Keratinocyte (primary cell): ENCODE data around the gene ANKDD1A.

Experiments
- CTCF ChIP-seq, 3 experiments: IDR thresholded peaks in 1 of 3; conservative IDR thresholded peaks in 1 of 3; optimal IDR thresholded peaks in 1 of 3; 2 replicates in 2 of 3; 3 replicates in 1 of 3; pipeline versions ENCODE3 to v1.5.1; 2011; ENCODE audit warnings: low read length in 3 of 3, mild to moderate bottlenecking in 3 of 3, moderate library complexity in 2 of 3, control low read depth in 1 of 3, inconsistent platforms in 1 of 3; ENCODE audit not compliant: insufficient read depth in 2 of 3; ENCODE audit errors: extremely low read depth in 1 of 3
- EZH2 ChIP-seq: IDR thresholded peaks from one replicate; pipeline ENCODE4 v1.6.1; 2012; ENCODE audit warnings: inconsistent platforms, mild to moderate bottlenecking, low read length, moderate library complexity

GRCh38 chr15:64901914-64902313 lies 9.8 kb upstream of the ANKDD1A start:
- no peak for TF ChIP-seq CTCF (optimal IDR thresholded peaks at IDR 0.05 in 1 of 3, IDR thresholded peaks at IDR 0.05 in 1 of 3, conservative IDR thresholded peaks at IDR 0.05 in 1 of 3; ENCODE audit: extremely low read depth in 1 of 3, insufficient read depth in 2 of 3, low read length in 3 of 3)
- no peak for TF ChIP-seq EZH2
